DMS 273 (cell line): ENCODE results near the gene PPP6R2.
"Not testable (repeated sequence)": the region's sequence is repeated elsewhere in the genome, so short reads cannot be mapped to it uniquely, and the experiment has no call there.

ENCODE experiments used
- DNase-seq: peaks from one replicate; lab custom pipeline; 2025; ENCODE audit not compliant: unreplicated experiment; lab: John Stamatoyannopoulos, UW

Gene PPP6R2

DNA sequence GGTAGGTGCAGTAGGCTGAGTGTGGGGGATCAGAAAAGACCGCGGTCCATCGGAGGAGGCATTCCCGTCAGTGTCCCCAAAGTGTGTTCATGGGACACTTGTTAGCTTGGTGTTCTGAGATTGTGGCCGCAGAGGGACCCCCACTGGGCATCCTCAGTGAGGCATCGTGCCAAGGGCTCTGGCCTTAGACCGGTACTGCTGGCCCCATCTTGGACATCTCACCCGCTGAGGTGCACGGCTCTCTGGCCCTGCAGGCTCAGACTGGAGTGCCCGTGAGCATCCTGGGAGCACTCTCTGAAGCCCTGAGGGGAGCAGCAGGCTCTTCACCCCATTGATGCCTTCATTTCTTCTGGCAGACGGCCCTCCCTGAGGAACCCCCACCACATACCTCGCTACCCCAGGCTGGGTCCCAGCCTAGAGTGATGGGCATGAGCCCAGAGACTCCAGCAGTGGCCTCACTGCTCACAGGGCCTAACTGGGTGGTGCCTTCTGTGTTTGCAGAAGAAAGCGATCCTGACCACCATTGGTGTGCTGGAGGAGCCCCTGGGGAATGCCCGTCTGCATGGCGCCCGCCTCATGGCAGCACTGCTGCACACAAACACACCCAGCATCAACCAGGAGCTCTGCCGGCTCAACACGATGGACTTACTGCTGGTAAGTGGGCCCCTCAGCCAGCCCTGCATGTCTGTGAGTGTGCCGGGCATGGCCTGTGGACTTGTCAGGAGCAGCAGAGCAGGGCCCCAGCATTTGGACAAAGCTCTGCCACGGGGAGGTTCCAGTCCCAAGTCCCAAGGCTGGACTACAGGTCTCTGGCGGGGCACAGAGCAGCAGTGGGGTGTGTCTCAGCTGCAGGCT is 80.1 kb downstream of the PPP6R2 start:
- no peak for DNase-seq

DNA sequence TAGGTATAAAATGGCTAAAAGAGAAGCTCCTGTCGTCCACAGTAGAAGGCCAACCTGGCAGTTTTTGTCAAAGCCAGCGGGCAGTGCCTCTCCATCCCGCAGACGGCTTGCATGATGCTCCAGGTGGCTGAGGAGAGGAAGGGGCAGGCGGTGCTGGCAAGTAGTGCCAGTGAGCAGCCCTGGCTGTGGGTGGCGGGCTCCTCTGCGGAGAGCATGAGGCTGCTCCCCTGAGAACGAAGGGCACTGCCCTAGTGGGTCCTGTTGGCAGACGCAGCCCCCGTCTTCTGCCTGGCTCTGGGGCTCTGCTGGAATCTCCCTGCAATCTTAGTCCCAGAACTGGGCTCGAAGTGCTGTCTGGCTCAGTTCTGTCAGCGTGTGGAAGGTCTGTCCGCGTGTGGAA is 80.8 kb downstream of the PPP6R2 start:
- DNase-seq, result no peak

DNA sequence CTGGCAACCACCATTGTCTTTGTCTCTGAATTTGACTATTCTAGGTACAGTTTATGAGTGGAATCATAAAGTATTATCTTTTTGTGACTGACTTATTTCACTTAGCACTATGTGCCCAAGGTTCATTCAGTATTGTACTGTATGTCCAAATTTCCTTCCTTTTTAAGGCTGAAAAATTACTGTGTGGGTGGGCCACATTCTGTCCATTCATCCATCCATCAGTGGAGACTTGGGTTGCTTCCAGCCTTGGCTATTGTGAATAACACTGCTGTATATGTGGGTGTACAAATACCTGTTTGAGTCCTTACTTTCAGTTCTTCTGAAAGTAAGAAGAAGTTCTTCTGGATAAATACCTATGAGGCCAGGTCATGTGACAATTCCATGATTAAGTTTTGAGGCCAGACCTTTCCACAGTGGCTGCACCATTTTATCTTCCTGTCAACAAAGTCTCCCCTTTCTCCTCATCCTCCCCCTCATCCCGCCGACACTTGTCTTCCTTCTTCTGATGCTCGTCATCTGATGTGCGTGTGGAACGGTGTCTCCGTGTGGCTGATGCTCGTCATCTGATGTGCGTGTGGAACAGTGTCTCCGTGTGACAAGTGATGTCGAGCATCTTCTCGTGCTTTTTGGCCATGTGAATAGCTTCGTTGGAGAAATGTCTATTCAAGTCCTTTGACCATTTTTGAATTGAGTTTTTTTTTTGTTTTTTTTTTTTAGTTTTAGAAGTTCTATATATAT is 82.2 kb downstream of the PPP6R2 start:
- no peak for DNase-seq

DNA sequence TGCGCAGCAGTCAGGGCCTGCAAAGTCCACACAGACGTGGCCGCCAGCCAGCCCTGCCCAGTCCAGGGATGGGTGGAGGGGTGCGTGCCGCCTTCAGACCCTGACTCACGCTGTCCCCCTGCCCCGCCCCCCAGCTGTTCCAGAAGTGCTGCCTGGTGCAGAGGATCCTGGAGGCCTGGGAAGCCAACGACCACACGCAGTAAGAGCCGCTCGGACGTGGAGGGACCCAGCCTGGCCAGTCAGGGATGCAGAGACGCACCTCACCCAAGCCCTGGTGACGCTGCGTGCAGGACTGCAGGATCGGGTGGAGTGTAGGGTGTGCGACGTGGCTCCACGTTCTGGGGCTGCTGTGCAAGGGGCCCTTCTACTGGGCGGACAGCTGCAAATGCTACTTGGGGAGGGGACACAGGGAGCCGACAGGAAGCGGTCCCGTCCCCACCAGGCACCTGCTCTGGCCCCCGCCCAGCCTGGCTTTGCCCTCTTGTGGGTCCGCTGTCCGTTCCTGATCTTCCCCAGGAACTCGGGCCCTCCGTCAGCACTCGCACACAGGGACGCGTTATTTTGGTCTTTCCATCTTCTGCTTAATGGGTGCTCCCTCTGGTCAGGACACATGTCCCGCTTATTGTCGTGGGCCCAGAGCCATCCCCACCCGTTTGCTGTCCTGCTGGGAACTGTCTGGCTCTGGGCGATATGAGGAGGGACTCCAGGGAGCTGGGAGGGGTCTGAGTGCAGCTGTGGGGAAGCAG is 89.2 kb downstream of the PPP6R2 start:
- no peak for DNase-seq

DNA sequence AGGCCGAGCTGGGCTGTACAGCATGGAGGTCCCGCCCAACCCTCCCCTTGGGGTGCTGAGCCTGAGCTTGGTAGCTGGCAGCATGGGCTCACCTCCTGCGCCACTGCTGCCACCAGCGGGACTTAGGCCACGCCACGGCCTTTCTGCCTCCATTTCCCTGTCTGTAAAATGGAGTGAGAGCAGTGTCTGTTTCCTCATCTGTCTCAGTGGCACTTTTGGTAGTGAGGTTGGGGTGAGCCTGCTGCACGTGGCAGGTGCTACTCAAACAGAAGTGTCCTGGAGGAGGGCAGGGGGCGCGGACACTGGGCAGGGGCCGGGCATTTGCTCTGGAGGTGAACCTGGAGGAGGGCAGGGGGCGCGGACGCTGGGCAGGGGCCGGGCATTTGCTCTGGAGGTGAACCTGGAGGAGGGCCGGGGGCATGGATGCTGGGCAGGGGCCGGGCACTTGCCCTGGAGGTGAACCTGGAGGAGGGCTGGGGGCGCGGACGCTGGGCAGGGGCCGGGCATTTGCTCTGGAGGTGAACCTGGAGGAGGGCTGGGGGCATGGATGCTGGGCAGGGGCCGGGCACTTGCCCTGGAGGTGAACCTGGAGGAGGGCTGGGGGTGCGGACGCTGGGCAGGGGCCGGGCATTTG is 89.9 kb downstream of the PPP6R2 start:
- DNase-seq, result not testable (repeated sequence)

DNA sequence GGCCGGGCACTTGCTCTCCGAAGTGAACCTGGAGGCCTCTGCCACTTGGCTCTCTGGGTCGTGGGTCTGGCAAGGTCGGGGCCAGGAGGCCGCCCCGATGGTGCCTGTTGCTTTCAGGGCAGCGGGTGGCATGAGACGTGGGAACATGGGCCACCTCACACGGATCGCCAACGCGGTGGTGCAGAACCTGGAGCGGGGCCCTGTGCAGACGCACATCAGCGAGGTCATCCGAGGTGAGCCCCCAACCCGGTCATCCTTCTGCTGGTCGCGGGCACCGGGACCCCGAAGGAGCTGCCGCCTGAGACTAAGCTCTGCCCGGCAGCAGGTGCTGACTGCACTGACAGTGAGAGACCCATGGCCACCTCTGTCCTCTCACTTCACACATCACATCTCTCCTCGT is 91.7 kb downstream of the PPP6R2 start:
- no peak for DNase-seq

DNA sequence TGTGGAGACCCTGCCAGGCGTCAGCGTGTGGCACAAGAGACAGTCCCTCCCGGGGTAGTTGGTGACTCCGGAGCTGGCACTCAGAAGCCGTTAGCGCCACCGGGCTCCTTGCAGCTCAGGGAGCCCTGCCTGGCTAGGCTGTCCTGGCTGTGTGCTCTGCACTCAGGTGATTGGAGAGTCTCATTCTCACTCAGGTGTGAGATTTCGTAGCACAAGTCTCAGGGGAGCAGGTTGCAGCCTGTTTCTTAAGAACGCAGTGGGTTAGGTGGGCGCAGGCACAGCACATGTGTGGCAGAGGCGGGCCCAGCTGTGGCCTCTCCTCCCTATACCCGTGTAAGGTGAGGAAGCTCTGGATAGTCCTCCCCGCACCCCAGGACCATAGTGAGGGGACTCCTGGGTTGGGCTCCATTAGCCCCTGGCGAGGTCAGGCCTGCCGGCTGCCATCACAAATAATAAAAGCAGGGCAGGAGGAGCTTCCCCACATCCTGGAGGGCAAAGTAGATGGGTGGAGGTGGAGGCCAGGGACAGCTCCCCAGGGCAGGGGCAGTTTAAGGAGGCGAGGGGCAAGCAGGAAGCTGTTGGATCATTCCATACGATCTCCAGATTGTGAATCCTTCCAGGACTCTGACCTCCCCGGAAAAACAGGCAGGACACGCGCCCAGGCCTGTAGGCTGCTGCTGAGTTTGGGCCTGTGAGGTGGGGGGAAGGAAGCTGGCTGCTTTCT is 92.3 kb downstream of the PPP6R2 start:
- DNase-seq, result no peak

DNA sequence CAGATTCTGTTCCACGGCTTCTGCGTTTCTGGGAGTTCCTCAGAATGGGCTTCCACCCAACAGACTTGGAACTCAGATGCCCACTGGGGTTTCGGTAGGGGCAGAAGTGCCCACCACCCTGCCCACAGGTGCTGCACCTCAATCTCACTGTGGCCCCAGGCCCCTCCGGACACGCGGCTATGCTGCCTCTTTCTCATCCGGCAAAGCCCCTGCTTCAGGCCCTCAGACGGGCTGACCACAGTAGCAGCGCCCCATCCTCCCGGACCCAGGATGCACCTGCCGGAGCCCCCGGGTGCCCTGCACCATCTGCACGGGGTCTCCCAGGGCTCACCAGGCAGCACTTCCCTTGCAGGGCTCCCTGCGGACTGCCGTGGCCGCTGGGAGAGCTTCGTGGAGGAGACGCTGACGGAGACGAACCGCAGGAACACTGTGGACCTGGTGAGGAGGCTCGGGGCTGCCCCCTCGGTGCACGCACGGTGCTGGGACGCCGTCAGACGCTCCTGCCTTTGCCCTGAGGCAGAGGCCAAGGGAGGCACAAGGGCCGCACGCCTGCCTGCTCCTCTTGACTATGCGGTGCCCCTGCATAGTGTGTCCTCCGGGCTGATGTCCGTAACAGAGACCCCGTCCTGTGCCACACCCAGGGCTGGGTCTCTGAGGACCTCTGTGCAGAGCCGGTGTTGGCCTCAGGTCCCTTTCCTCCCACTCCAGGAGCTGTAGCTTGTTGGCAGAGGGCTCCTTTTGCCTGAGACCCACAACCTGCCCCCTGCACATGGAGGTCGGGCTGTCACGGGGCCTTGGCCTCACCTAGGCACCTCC is 93.1 kb downstream of the PPP6R2 start:
- DNase-seq, result no peak

DNA sequence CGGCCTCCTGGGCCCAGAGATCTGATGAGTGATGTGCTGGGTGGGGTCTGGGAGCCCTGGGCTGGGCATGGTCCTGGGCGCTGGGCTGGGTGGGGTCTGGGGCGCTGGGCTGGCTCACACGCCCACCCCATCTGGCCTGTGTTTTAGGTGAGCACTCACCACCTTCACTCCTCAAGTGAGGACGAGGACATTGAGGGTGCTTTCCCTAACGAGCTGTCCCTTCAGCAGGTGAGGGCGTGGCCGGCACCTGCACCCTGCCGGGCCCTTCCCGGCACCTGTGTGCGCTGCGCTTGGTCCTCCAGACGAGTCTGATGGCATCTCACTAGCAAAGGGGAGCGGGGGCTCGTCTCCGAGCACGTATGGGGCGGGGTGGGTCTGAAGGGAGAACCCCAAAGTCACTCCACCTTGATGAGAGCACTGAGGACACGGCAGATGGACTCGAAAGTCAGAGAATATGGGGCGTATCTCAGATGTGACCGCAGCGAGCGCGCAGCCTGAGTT is 93.8 kb downstream of the PPP6R2 start:
- DNase-seq, result no peak

DNA sequence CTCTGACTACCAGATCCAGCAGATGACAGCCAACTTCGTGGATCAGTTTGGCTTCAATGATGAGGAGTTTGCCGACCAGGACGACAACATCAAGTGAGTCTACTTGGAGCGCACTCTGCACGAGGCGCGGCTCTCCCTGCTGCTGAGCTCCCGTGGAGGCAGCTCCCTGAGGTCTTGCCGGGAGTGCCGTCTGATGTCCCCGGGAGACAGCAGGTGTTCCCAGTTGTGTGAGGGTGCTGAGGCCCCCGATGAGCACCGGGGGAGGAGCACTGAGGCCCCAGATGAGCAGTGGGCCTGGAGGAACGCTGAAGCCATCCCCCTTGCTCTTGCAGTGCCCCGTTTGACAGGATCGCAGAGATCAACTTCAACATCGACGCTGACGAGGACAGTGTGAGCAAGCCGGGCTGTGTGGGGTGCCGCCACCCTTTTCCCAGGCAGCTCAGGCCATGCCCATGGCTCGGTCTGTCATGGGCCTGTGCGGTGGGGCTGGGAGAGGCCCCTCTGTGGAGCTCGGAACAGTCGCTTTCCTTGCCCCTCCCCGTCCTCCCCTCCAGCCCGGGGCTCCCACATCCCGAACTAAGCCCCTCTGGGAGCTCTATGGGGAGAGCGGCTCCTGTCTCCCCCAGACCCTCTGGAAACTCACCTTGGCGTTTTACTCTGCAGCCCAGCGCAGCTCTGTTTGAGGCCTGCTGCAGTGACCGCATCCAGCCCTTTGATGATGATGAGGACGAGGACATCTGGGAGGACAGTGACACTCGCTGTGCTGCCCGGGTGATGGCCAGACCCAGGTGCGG is 94.6 kb downstream of the PPP6R2 start:
- no peak for DNase-seq

DNA sequence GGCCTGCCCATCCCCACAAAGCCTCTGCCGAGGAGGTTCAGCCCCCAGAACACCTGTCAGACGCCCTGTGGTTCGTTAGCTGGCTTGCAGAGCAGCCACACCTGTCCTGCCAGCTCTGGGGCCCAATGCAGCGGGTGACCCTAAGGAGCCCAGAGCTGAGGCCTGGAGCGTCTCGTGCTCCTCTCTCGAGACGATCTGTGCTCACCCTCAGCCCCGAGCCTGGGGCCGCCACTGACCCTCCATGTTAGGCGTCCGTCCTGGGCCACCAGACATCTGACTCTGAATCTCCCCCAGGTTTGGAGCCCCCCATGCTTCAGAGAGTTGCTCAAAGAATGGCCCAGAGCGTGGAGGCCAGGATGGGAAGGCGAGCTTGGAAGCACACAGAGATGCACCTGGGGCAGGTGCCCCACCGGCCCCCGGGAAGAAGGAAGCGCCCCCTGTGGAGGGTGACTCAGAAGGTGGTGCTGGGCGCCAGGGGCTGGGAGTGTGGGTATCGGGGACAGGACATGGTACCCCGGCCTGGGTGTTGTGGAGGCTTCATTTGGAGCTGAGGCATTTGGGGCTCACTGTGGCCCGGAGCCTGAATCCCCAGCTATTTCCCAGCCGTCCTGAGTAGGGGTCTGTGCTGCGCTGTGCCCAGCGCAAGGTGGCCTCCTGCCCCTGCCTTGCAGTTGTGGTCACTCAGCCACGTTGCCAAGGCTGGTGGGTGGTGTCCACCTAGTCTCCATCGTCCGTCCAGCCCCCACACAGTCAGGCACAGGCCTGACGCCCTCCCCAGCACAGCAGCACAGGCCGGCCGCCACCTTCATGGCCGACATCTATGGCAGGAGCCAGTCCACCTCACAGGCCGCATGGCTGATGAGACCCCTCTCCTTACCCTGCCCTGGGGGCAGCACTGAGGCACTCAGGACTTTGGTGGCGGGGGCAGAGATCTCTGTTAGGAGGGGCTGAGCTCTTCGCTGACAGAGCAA is 95.5 kb downstream of the PPP6R2 start:
- DNase-seq, result no peak

DNA sequence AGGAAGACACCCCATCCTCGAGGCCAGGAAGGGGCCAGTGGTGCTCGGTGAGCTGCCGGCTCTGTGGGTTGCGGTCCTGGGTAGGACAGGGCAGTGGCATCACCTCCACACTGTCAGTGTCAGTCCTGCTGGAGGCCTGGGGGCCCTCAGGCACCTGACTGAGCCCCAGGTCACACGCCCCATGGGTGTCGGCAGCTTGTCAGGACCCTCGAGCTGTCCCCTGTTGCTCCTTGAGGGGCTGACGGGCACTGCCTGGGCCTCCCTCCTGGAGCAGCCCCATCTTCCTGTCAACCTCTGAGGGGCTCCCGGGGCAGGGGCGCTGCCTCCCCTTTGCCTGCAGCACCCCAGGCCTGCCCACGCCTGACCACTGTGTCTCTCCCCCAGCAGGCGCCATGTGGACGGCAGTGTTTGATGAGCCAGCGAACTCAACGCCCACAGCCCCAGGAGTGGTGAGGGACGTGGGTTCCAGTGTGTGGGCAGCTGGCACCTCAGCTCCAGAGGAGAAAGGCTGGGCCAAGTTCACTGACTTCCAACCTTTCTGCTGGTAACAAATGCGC is 96.3 kb downstream of the PPP6R2 start:
- no peak for DNase-seq

DNA sequence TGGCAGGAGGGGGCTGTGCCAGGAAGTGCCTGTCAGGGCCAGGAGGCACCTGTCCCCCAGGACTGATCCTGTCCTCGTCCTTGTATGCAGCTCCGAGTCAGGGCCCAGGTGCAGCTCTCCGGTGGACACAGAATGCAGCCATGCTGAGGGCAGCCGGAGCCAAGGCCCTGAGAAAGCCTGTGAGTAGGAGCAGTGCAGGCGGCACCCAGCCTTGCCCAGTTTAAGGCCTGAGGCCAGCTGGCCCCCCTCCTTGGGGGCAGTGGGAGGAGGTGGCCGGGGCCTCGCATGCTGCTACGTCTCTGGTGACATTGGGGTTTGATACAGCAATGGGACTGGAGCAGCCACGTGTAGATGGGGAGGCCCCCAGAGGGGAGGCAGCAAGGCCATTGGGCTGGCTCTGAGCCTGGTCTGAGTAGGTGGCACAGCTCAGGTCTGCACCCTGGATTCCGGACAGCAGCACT is 96.8 kb downstream of the PPP6R2 start:
- no peak for DNase-seq

DNA sequence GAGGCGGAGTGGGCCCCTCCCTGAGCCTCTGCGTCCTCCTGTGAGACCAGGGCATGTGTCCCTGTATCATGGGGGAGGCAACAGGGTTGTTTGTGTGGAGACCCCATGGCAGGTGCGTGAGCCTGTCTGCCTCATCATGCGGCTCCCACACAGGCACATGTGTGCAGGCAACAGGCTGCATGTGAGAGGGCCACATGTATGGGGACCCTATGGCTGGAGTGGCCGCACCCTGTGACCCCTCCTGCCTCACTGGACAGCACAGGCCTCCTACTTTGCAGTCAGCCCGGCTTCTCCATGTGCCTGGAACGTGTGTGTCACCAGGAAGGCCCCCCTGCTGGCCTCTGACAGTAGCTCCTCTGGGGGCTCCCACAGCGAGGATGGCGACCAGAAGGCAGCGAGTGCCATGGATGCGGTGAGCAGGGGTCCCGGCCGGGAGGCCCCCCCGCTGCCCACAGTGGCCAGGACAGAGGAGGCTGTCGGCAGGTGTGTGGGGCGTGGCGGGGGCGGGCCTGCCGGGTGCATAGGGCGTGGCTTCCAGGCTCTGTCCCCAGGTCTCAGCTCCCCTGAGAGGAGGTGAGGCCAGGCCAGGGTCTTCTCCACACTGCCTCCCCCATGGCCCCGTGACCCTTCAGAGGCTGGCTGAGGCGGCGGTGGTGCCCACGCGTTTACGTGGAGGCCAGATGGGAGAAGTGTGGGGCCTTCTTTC is 97.6 kb downstream of the PPP6R2 start:
- DNase-seq, result no peak

DNA sequence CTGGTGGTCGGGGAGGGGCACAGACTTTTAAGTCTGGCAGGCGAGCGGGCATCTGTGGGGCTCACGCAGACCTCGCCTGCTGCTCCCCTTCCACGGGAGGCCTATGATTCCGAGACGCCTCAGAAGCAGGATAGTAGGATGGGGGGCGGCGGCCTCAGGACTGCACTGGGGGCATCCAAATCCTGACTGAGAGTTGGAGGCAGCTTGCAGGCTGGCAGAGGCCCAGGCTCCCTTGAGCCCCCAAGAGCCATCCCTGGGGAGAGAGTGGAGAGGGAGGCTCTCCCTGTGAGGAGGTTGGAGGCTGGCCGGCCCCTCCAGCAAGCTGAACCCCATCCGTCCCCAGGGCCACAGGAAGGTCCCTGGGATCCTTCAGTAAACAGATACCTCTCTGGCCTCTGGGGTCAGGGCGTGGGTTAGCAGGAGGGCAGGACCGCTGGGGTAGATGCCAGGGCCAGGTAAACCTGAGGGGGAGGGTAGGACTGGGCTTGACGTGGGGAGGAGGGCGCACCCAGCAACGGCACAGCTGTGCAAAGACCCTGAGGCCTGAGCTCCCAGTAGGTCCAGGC is 98.4 kb downstream of the PPP6R2 start:
- no peak for DNase-seq

DNA sequence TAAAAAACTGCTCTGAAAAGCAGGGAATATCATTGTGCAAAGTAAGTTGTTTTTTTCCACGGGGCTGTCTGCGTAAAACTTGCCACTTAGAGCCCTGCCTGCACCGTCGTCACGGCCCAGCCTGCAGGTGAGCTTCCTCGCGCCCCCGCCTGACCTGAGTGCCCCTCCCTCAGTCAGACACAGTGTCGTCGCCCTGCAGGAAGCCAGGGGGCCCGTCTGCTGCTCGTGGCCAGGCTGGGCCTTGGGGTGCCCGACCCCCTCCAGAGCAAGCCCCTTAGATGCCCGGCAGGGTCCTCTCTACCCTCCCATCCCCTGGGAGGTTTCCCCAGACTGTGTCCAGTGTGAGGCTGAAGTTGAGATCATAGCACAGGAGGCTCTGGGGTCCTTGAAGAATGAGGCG is 100.1 kb downstream of the PPP6R2 start:
- no peak for DNase-seq
